ENCODE data around the gene AFDN. TPM values are rescaled to one million over a fixed set of nuclear protein-coding genes. Genes with fewer than 3 reads are reported as not detected.

The AFDN gene
- total and polyA plus RNA-seq, 2 of the 8 experiments (the other 6 are each of a cell fraction or from before 2014, with no cell fraction given): 53.4 to 192 TPM

- no peak overlapping the region for H2AK5ac ChIP-seq (ENCODE audit: low read depth, low read length)
- H2BK120ac ChIP-seq (replicated peaks; ENCODE audit: low read depth, low read length): no peak overlapping the region
- peaks cover 36 to 100% of the 10 kb centered on the region in 2 experiments; a peak in 3 of 4 replicates for H3K79me2 ChIP-seq (ENCODE audit: control insufficient read depth in 1 of 2, insufficient read depth in 2 of 2, low read length in 2 of 2)
- TF ChIP-seq YY1 (IDR thresholded peaks at IDR 0.05; ENCODE audit: low read depth, low read length) (no peak), USF2 (IDR thresholded peaks at IDR 0.05; ENCODE audit: low read length) (no peak), TEAD4 (IDR thresholded peaks at IDR 0.05; ENCODE audit: low read depth, low read length) (no peak), SP4 (IDR thresholded peaks at IDR 0.05; ENCODE audit: low read length) (no peak), SAP30 (IDR thresholded peaks at IDR 0.05; ENCODE audit: insufficient read depth, insufficient replicate concordance, low read length) (no peak), BRCA1 (IDR thresholded peaks at IDR 0.05; ENCODE audit: low read depth, low read length) (no peak)
Observed at GRCh38 chr6:167856474-167856873, 29.8 kb downstream of the AFDN start.

More at GRCh38 chr6:167856474-167856873, 29.8 kb downstream of the AFDN start:
- Histone ChIP-seq H3K4me3 (ENCODE audit: extremely low read depth in 1 of 4, insufficient read depth in 2 of 4, low read depth in 3 of 4, low read length in 4 of 4) (no peak overlapping the region), H4K5ac (ENCODE audit: insufficient read length, low read depth, low read length) (no peak overlapping the region), H3K4ac (replicated peaks; ENCODE audit: insufficient read length, low read depth, low read length) (no peak overlapping the region), H2BK20ac (ENCODE audit: low read length) (no peak overlapping the region), H3K9me3 (ENCODE audit: insufficient read depth in 2 of 2, low read depth in 1 of 2, low read length in 1 of 2) (no peaks in the 10 kb centered on the region), H2AFZ (ENCODE audit: low read length) (no peak overlapping the region), H3K14ac (ENCODE audit: insufficient read length) (no peak overlapping the region), H3K79me1 (ENCODE audit: low read depth, low read length) (peaks cover 8% of the 10 kb centered on the region; the same call in 1 of the 2 replicates), H3K4me2 (ENCODE audit: insufficient read depth in 1 of 2, low read depth in 2 of 2, low read length in 2 of 2) (no peak overlapping the region), H3K36me3 (ENCODE audit: control insufficient read depth in 2 of 4, insufficient read depth in 4 of 4, low read length in 3 of 4) (no peaks in the 10 kb centered on the region), H4K20me1 (replicated peaks in 1 of 2; ENCODE audit: control insufficient read depth in 1 of 2, insufficient read depth in 2 of 2, low read length in 2 of 2) (peaks cover 5 to 16% of the 10 kb centered on the region in 2 experiments), H3K23me2 (ENCODE audit: low read depth, low read length) (peaks cover 2% of the 10 kb centered on the region; the same call in 1 of the 2 replicates), H2BK15ac (ENCODE audit: low read length) (no peak overlapping the region), H3K27ac (ENCODE audit: low read depth, low read length) (no peak overlapping the region), H3K56ac (replicated peaks; ENCODE audit: insufficient read length, low read depth, low read length) (no peak overlapping the region), H3K27me3 (replicated peaks in 1 of 4; ENCODE audit: control insufficient read depth in 3 of 4, extremely low read depth in 1 of 4, insufficient read depth in 3 of 4, low read length in 3 of 4) (no peaks in the 10 kb centered on the region), H4K8ac (ENCODE audit: extremely low read depth, insufficient read depth, low read length) (no peak overlapping the region), H3K23ac (ENCODE audit: insufficient read length) (no peak overlapping the region), H3K4me1 (replicated peaks in 1 of 4; ENCODE audit: control insufficient read depth in 3 of 4, insufficient read depth in 4 of 4, low read length in 3 of 4) (peaks cover 3 to 20% (median 13%) of the 10 kb centered on the region in 4 experiments; a peak in 6 of 7 replicates), H4K91ac (replicated peaks; ENCODE audit: insufficient read length, low read length) (no peak overlapping the region), H2BK12ac (ENCODE audit: low read depth, low read length) (no peak overlapping the region; the same call in 1 of the 2 replicates), H2BK5ac (ENCODE audit: low read depth, low read length) (no peak overlapping the region), H3K18ac (ENCODE audit: extremely low read depth, low read length) (no peak overlapping the region), H3K9ac (replicated peaks in 1 of 4; ENCODE audit: extremely low read depth in 1 of 4, low read depth in 3 of 4, low read length in 3 of 4) (no peak overlapping the region)
- CTCF ChIA-PET (ENCODE audit: partially characterized antibody): interaction anchor here (0.7 kb wide), 1 partner anchor 57 kb away, joined by 3 read pairs; no protein-coding TSS in a partner anchor
- POLR2A ChIA-PET (ENCODE audit: partially characterized antibody): no interaction called here
- FAIRE-seq (no peak), DNase-seq (ENCODE audit: low read depth in 1 of 2, low spot score in 2 of 2) (no peak)
- WGBS, 2 experiments (ENCODE audit: extremely low coverage in 1 of 2, insufficient coverage in 1 of 2, insufficient read length in 1 of 2, insufficient replicate concordance in 2 of 2, low coverage in 1 of 2, low lambda C conversion rate in 2 of 2, missing lambda C conversion rate in 1 of 2): 96% methylated on average over 1 of the region's 1 CpG; no CpG with 5 or more reads in 1 of the 2 experiments

Data from H1 (cell line).